ENCODE data around the gene CALB2. TPM values are rescaled to one million over a fixed set of nuclear protein-coding genes. Genes with fewer than 3 reads are reported as not detected.

The CALB2 gene
- polyA plus RNA-seq, 1 donor from 2014 or later = 1.1 TPM

DNA sequence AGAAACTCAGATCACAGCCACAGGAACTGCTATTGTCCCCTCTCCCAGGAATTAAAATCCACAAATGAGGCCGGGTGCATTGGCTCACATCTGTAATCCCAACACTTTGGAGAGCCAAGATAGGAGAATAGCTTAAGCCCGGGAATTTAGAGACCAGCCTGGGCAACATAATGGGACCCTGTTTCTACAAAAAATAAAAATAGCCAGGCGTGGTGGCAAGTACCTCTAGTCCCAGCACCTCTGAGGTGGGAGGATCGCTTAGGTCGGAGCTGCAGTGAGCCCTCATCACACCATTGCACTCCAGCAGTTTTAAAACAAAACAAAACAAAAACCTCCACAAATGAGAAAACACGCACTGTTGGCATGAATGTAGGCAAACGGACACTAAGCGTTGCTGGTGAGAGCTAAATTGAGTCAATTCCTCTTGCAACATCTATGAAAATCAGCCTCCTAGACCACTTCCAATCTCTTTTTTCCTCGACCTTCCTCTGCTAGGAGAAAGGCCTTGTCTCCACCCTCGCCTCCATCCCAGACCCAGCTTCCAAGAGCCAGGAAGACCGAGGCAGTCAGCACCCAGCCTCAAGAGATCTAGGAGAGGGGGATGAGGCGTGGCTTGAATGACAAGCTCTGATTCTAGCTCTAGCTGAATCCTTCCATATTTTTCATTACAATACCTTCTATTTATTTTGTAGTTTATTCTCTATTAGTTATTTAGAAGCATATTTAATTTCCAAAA lies 68.5 kb downstream of the CALB2 start:
- H3K36me3 ChIP-seq (ENCODE audit: insufficient read depth, low read length) = no peaks in the 10 kb centered on the region
- H3K79me2 ChIP-seq (replicated peaks; ENCODE audit: insufficient read depth, low read length) = no peaks in the 10 kb centered on the region
- TF ChIP-seq, protein P1, sequence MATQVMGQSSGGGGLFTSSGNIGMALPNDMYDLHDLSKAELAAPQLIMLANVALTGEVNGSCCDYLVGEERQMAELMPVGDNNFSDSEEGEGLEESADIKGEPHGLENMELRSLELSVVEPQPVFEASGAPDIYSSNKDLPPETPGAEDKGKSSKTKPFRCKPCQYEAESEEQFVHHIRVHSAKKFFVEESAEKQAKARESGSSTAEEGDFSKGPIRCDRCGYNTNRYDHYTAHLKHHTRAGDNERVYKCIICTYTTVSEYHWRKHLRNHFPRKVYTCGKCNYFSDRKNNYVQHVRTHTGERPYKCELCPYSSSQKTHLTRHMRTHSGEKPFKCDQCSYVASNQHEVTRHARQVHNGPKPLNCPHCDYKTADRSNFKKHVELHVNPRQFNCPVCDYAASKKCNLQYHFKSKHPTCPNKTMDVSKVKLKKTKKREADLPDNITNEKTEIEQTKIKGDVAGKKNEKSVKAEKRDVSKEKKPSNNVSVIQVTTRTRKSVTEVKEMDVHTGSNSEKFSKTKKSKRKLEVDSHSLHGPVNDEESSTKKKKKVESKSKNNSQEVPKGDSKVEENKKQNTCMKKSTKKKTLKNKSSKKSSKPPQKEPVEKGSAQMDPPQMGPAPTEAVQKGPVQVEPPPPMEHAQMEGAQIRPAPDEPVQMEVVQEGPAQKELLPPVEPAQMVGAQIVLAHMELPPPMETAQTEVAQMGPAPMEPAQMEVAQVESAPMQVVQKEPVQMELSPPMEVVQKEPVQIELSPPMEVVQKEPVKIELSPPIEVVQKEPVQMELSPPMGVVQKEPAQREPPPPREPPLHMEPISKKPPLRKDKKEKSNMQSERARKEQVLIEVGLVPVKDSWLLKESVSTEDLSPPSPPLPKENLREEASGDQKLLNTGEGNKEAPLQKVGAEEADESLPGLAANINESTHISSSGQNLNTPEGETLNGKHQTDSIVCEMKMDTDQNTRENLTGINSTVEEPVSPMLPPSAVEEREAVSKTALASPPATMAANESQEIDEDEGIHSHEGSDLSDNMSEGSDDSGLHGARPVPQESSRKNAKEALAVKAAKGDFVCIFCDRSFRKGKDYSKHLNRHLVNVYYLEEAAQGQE (IDR thresholded peaks at IDR 0.05; ENCODE audit: borderline replicate concordance) = no peak
- TF ChIP-seq POLR2AphosphoS5 (IDR thresholded peaks at IDR 0.05) (no peak), TAF1 (IDR thresholded peaks at IDR 0.05; ENCODE audit: low read depth) (no peak), MXI1 (conservative IDR thresholded peaks at IDR 0.05; ENCODE audit: poor library complexity, severe bottlenecking) (no peak), EZH2 (IDR thresholded peaks at IDR 0.05; ENCODE audit: borderline replicate concordance, insufficient read depth, low read length, poor library complexity, severe bottlenecking) (no peak)
- H3K4me3 ChIP-seq (ENCODE audit: low read length) = peak overlapping the region; percentile 69
- H3F3A ChIP-seq (ENCODE audit: insufficient read depth, low read length, poor library complexity, severe bottlenecking) = no peaks in the 10 kb centered on the region
- H3K9ac ChIP-seq (ENCODE audit: low read length) = no peak overlapping the region
- H3K4me2 ChIP-seq (ENCODE audit: low read length) = no peak overlapping the region
- no peak overlapping the region for H3K27ac ChIP-seq (ENCODE audit: low read length)
- H4K20me1 ChIP-seq (ENCODE audit: insufficient read depth) = no peaks in the 10 kb centered on the region
- no peaks in the 10 kb centered on the region for H3K9me2 ChIP-seq (ENCODE audit: insufficient read depth, low read length)
- no peak overlapping the region for H2AFZ ChIP-seq (ENCODE audit: low read depth, low read length)
- peaks cover 25% of the 10 kb centered on the region for H3K27me3 ChIP-seq (ENCODE audit: insufficient read depth, low read depth, low read length)
- no peaks in the 10 kb centered on the region for H3K9me3 ChIP-seq (ENCODE audit: low read length)

- H3K4me3 ChIP-seq (ENCODE audit: low read length) = no peak overlapping the region
- H3F3A ChIP-seq (ENCODE audit: insufficient read depth, low read length, poor library complexity, severe bottlenecking) = no peaks in the 10 kb centered on the region
- H3K27me3 ChIP-seq (ENCODE audit: insufficient read depth, low read depth, low read length) = peaks cover 25% of the 10 kb centered on the region
- no peak overlapping the region for H3K9ac ChIP-seq (ENCODE audit: low read length)
- no peaks in the 10 kb centered on the region for H3K9me2 ChIP-seq (ENCODE audit: insufficient read depth, low read length)
- no peaks in the 10 kb centered on the region for H3K9me3 ChIP-seq (ENCODE audit: low read length)
- H3K36me3 ChIP-seq (ENCODE audit: insufficient read depth, low read length) = no peaks in the 10 kb centered on the region
- H2AFZ ChIP-seq (ENCODE audit: low read depth, low read length) = no peak overlapping the region
- H3K4me2 ChIP-seq (ENCODE audit: low read length) = peak overlapping the region; percentile 7
- no peak for TF ChIP-seq EP300 (conservative IDR thresholded peaks at IDR 0.05; ENCODE audit: poor library complexity, severe bottlenecking)
- TF ChIP-seq, protein P1 (IDR thresholded peaks at IDR 0.05; ENCODE audit: borderline replicate concordance) = no peak
- TF ChIP-seq, protein P2, sequence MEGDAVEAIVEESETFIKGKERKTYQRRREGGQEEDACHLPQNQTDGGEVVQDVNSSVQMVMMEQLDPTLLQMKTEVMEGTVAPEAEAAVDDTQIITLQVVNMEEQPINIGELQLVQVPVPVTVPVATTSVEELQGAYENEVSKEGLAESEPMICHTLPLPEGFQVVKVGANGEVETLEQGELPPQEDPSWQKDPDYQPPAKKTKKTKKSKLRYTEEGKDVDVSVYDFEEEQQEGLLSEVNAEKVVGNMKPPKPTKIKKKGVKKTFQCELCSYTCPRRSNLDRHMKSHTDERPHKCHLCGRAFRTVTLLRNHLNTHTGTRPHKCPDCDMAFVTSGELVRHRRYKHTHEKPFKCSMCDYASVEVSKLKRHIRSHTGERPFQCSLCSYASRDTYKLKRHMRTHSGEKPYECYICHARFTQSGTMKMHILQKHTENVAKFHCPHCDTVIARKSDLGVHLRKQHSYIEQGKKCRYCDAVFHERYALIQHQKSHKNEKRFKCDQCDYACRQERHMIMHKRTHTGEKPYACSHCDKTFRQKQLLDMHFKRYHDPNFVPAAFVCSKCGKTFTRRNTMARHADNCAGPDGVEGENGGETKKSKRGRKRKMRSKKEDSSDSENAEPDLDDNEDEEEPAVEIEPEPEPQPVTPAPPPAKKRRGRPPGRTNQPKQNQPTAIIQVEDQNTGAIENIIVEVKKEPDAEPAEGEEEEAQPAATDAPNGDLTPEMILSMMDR (IDR thresholded peaks at IDR 0.05; ENCODE audit: poor library complexity, severe bottlenecking) = no peak
- no peak for TF ChIP-seq RAD21 (conservative IDR thresholded peaks at IDR 0.05)
- TF ChIP-seq MXI1 (conservative IDR thresholded peaks at IDR 0.05; ENCODE audit: poor library complexity, severe bottlenecking) = no peak
- TF ChIP-seq POLR2AphosphoS5 (IDR thresholded peaks at IDR 0.05) = no peak
- TF ChIP-seq EZH2 (IDR thresholded peaks at IDR 0.05; ENCODE audit: borderline replicate concordance, insufficient read depth, low read length, poor library complexity, severe bottlenecking) = no peak
- TF ChIP-seq TAF1 (IDR thresholded peaks at IDR 0.05; ENCODE audit: low read depth) = no peak
- TF ChIP-seq SMC3 (conservative IDR thresholded peaks at IDR 0.05; ENCODE audit: poor library complexity) = no peak
- H4K20me1 ChIP-seq (ENCODE audit: insufficient read depth) = no peaks in the 10 kb centered on the region
- H3K27ac ChIP-seq (ENCODE audit: low read length) = no peak overlapping the region
- H3K79me2 ChIP-seq (replicated peaks; ENCODE audit: insufficient read depth, low read length) = no peaks in the 10 kb centered on the region
These were observed 69.9 kb downstream of the CALB2 start for GRCh38 chr16:71428385-71428784.

Data from neural cell (in vitro differentiated cells).